GM19351 (cell line): Measurements from ENCODE around the gene RHO.
"Not testable (repeated sequence)": the region's sequence is repeated elsewhere in the genome, so short reads cannot be mapped to it uniquely, and the experiment has no call there.

Source experiments
- ATAC-seq: cut with Tn5 transposase; IDR thresholded peaks from one replicate; pipeline ENCODE4 v1.9.1; 2021; ENCODE audit warnings: mild to moderate bottlenecking, moderate library complexity; ENCODE audit not compliant: unreplicated experiment

RHO gene

DNA sequence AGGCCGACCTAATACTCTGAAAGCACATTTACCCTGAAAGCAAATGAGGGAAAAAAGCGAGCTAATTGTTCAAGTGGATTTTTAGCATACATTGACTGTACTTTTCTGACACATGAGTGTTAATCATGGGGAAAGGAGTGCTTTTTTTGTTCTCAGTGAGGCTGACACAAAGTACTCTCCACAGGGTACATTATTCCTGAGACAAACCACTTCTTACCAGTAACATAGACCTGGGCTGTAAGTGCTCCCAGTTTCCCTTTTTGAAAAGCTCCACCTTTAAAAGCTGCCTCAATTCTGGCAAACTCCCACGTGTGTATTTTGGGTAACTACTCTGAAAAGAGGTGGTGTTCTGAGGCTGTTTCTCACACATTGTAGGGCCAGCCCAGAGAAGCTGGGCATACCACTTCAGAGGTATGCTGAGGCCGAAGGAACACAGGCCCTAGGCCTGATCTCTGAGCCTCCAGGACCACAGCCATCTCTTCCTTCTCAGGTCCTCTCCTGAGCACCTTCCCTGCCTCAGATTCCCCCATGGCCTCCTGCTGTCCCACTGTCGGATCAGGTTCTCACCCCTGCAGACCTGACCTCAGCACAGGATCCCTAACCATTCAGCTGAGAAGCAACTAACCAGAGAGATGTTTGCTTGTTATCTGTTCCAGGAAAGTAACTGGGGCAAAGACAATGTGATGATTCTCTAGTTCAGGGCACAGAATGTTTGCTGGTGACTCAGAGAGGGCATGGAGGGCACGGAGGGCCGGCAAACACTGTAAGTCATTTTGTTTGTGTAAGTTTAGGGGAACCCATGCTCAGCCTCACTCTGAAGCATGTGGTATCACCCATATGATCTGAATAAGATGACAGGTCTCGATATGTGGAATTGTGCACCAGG is 29.6 kb upstream of the RHO start:
- not testable (repeated sequence) for ATAC-seq

GRCh38 chr3:129499604-129500333 is 28.7 kb upstream of the RHO start:
- not testable (repeated sequence) for ATAC-seq

DNA sequence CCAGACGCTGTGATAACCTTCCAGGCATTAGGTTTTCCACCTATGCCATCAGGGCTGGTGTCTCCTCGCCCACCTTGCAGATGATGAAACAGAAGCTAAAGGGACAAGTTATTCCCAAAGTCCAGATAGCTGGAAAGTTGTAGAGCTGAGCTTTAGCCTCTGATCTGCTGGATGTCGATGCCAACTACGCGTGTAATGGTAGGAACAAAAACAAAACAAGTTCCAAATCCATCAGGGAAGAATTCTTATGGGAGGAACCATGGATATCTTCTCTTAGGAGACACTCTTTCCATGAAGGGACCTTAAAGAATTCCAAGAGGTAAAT is 28.1 kb upstream of the RHO start:
- no peak for ATAC-seq

DNA sequence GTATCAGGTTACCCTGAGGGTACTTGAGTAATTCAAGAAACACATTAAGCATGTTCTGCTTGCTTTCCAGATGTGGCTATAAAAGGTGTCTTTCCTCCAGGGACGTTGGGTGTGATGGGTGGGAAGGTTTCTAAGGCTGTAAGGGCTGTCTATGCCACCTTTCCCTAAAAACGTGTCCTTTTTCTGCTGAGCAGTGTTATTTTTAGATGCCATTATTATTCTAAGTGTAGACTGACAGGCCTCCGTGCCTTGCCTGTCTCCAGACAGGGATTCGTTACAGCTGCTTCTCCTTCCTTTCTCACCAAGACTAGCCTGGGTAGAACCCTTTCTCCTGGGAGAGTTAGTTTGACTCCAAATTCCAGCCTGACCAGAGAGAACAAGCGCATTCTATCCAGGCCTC is 26.8 kb upstream of the RHO start:
- no peak for ATAC-seq

DNA sequence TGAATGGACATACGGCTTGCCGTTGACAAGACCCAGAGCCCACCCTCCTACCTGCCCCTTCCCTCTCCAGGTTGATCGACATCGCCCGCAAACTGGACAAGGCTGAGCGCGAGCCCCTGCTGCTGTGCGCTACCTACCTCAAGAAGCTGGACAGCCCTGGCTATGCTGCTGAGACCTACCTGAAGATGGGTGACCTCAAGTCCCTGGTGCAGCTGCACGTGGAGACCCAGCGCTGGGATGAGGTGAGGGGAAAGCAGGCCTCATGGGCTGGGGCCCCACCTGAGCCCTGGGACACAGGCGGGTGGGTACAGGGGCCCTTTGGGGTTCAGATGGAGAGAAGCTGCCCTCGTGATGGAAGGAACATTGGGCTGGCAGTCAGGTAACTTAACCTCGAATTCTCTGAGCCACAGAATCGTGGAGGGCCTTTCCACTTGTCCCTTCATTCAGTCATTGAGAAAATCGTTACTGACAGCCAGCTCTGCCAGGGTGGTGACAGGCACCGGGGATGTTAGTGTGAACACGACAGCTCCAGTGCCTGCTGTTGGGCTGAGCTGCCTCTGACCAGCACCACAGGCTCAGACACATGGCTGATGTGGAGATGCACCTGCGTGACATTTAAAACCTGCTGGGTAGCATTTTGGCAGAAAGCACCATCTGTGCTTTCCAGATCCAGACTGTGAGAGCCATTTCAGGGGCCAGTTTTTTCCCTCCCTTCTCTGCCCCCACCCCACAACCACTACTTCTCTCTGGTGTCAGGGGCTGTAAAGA is 25.6 kb upstream of the RHO start:
- no peak for ATAC-seq

DNA sequence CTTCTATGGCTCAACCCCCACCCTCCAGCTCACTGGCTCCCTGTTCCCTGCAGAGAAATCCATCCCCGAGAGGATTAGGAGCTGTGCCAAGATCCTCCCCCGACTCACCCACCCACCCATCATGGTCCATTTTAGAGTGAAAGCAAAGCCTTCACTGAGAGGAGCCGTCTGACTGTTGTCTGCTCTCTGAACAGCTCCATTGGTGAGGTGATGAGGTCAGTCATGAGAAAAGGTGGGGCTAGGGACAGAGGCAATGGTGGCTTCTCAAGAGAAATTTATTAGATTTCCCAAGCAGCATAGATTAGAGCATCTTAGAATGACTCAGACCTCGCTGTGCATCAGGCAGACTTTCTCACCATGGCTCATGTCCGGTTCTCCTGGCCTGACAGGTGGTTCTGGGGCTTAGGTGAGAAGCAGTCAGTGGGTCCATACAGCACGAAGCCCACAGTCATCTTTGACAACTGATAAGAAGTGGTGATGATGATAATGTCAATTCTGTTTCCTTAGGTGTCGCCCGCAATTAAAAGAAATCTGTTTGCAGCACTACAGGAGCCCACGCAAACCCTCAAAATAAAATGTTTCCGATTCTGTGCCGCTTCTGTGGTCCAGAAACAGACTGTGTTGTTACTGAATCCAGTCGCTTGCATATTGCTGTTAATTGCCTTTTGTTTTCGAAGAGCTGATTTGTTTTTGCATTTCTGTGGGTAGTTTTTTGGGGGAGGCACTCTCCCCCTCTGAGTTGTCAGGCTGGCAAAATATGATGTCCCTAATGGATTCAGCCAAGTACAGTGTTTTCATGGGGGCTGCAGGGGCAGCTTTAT is 24.8 kb upstream of the RHO start:
- no peak for ATAC-seq

- ATAC-seq: no peak
These were observed 23.9 kb upstream of the RHO start for GRCh38 chr3:129504471-129505100.

GRCh38 chr3:129505341-129505740 is 23.1 kb upstream of the RHO start:
- ATAC-seq: no peak

- no peak for ATAC-seq
These were observed 22.2 kb upstream of the RHO start for GRCh38 chr3:129506231-129506742.

- ATAC-seq: no peak
These were observed 21.1 kb upstream of the RHO start for GRCh38 chr3:129507181-129507831.

GRCh38 chr3:129512595-129512994 is 15.8 kb upstream of the RHO start:
- no peak for ATAC-seq

GRCh38 chr3:129513705-129514104 is 14.7 kb upstream of the RHO start:
- no peak for ATAC-seq

- no peak for ATAC-seq
These were observed 14.3 kb upstream of the RHO start for GRCh38 chr3:129514110-129514509.

- ATAC-seq: no peak
These were observed 13.9 kb upstream of the RHO start for GRCh38 chr3:129514563-129514962.

DNA sequence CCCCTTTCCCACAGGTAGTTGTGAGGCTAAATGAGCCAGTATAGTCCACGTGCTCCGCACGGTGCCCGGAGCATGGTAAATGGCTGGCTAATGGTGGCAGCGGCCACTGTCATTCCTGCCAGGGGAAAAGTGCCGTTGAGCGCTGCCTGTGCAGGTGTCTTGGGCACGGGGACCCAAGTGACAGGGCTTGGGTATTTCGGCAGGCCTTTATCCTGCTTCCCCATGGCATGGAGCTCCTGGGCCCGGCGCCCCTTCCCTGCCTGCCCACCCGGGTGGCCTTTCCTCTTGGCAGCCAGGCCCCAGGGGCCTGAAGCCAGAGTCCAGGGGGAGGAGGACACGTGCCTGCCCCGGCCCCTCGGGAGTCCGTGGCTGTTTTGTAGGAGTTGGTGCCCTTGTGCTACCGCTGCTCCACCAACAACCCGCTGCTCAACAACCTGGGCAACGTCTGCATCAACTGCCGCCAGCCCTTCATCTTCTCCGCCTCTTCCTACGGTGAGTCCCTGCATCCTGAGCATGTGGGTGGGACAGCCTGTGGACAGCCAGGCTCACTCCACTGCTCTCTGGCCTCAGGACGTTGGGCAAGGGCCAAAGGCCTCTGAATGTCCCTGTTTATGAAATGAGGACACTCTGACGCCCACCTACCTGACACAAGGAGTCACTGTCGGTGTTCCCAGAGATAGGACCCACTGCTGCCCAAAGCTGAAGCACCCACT is 13.2 kb upstream of the RHO start:
- ATAC-seq: not testable (repeated sequence)

- ATAC-seq: not testable (repeated sequence)
These were observed 12.5 kb upstream of the RHO start for GRCh38 chr3:129515821-129516432.

GRCh38 chr3:129517516-129517915 is 10.9 kb upstream of the RHO start:
- ATAC-seq: no peak

DNA sequence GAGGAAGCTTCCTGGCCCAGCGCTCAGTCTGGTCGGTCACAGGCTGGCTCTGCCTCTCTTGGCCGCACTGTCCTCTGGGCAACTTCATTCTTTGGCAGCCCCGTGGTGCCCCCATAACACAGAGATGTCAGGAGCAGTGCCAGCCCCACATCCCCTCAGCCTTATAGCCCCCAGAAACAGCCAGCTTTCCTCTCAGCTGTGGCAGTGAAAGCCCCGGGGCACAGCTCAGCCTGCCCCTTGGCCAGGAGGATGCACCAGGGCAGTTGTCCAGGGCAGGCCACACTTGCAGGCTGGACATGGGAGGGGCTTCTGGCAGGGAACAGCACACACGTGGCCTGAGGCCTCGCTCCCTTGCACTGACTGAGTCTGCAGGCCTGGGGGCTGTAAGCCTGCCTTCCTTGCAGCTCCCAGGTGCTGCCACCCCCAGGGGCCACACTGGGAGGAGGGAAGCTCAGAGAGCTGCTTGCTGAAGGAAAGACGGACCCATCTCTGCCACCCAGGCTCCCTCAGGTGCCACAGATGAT is 10.3 kb upstream of the RHO start:
- ATAC-seq: no peak
